GM20000 (cell line): ENCODE measurements around the gene ZNF764.
A peak's percentile ranks its signal among the peaks of the same experiment; 100 is the strongest.

ENCODE experiments used
- DNase-seq: peaks from one replicate; pipeline ENCODE4 v3.0.0; 2012; ENCODE audit warnings: low spot score
- TF ChIP-seq, protein P1 (sequence below): IDR thresholded peaks from 2 replicates; pipeline ENCODE4 v1.5.1; 2012; ENCODE audit warnings: mild to moderate bottlenecking, control low read depth; ENCODE audit errors: extremely low read depth, missing control alignments

Gene ZNF764

DNA sequence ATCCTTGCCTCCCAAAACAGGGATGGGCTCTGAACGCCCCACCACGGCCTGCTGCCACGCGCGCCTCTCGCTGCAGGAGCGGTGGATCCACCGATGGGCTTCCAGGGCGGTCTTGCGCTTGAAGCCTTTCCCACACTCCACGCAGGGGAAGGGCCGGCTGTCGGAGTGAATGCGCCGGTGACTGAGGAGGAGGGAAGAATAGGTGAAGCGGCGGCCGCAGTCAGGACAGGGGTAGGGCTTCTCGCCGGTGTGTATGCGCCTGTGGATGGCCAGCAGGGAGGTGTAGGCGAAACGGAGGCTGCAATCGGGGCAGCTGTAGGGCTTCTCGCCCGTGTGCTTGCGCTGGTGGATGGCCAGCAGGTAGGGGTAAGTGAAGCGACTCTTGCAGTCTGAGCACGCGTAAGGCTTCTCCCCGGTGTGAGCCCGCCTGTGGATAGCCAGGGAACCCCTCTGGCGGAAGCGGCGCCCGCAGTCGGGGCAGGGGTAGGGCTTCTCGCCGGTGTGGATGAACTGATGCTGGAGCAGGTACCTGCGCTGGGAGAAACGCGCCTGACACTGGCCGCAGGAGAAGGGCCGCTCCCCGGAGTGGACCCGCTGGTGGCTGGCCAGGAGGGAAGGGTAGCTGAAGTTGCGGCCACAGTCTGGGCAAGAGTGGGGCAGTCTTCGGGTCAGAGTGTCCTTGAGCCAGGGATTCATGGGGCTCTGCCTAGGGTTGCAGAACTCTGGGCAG, 24.6 kb upstream of the ZNF764 start:
- TF ChIP-seq, protein P1, sequence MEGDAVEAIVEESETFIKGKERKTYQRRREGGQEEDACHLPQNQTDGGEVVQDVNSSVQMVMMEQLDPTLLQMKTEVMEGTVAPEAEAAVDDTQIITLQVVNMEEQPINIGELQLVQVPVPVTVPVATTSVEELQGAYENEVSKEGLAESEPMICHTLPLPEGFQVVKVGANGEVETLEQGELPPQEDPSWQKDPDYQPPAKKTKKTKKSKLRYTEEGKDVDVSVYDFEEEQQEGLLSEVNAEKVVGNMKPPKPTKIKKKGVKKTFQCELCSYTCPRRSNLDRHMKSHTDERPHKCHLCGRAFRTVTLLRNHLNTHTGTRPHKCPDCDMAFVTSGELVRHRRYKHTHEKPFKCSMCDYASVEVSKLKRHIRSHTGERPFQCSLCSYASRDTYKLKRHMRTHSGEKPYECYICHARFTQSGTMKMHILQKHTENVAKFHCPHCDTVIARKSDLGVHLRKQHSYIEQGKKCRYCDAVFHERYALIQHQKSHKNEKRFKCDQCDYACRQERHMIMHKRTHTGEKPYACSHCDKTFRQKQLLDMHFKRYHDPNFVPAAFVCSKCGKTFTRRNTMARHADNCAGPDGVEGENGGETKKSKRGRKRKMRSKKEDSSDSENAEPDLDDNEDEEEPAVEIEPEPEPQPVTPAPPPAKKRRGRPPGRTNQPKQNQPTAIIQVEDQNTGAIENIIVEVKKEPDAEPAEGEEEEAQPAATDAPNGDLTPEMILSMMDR, result no peak
- DNase-seq, result no peak

DNA sequence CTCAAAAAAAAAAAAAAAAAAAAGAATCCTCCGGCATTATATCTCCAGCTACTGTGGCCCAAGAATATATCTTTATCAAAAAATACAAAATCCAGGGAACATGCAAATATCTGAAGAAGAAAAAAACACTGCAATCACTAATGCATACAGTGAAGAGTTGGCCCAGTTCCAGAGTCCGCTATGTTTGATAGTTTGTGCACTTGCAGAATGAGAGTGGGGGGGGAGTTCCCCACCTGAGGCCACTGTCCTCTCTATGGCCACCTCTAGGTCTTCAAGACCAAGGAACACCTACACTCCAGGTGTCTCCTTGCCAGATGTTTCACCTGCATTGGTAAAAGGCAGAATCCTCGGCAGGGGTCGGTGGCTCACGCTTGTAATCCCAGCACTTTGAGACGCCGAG, 23.3 kb upstream of the ZNF764 start:
- TF ChIP-seq, protein P1, result no peak
- DNase-seq, result no peak

DNA sequence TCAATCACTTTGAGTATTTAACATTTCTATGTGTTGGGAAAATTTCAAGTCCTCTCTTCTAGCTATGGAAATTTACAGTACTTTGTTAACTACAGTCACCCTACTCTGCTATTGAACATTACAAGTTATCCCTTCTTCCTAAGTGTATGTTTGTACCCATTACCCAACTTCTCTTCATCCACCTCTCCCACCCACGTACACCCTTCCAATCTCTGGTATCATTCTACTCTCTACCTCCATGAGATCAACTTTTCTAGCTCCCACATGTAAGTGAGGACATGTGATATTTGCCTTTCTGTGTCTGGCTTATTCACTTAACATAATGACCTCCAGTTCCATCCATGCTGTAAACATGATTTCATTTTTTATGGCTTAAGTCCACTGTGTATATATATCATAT, 16.5 kb upstream of the ZNF764 start:
- DNase-seq, result no peak
- TF ChIP-seq, protein P1, result no peak

DNA sequence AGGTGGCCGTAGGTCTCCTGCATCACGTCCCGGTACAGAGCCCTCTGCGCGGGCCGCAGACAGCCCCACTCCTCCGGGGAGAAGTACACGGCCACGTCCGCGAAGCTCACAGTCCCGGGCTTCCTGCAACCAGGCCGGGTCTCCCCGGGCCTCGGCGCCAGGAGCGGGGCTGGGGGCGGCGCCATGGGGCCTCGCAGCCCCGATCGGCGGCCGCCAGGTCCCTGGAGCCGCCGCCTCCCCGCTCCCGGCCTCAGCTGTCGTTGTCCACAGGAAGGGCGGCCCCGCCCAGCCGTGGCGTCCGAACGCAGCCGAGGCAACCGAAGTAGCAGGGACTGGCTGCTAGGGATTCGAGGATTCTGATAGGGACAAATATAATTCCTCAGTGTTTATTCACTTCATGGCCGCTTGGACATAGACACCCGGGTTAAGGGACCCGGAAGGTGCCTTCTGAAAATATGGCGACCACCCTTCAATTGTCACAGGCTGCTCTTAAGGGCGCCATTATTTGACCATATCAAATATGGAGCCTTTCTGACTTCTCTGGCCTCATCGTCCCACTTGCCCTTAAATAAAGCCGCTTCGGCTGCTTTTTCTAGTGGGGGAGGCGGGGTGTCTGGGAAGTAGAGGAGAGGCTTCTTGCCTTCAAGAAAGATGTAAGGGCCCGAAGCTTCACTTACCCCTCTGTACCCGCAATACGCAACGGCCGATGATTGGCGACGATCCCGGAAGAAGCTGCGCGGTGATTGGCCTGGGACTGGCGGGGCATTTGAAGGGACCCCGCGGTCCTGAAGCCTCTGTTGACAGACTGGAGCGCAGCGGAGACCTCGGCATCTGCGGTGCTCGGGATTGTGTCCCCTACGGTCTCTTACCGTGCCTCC, 13.5 kb upstream of the ZNF764 start, which contains the start of gene ZNF688:
Gene ZNF688, minus strand, starts transcription at position 270 of the 878 bp plus-strand sequence. Its CDS starts 85 bp downstream, at position 185.
- TF ChIP-seq, protein P1, result no peak
- peak; percentile 96 for DNase-seq

DNA sequence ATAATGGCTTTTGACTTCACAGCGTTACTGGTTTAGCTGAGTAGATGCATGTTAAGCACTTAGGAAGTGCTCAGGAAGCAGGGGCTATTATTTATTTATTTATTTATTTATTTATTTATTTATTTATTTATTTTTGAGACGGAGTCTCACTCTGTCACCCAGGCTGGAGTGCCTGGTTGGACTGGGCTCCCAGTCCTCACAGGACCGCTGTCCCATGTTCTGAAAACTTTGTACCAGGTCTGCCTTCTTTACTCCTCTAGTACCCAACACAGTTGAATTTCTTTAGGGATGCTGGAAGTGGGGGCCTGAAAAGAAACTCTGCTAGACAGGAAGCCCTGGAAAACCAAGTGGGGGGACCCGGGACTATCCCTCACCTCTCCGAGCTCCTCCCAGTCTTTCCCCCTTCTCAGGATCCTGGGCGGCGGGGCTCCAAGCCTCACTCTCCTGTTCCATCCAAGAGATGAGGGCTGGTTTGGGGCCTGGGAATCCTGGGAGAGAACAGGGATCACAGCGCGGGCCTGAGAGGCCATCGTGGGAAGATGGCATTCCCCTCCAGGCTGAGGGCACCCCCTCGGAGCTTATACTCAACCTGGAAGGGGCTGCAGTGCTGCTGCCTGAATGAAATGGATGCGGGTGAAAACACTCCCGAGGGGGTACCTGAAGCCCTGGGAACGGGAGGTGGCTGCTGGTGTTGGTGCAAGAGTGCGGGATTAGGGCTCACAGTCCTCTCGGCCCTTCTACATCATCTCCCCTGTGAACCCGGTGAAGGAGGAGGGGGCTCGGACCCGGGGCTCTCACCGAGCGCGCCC, 12.7 kb upstream of the ZNF764 start:
- DNase-seq, result peak; percentile 57
- TF ChIP-seq, protein P1, result no peak

DNA sequence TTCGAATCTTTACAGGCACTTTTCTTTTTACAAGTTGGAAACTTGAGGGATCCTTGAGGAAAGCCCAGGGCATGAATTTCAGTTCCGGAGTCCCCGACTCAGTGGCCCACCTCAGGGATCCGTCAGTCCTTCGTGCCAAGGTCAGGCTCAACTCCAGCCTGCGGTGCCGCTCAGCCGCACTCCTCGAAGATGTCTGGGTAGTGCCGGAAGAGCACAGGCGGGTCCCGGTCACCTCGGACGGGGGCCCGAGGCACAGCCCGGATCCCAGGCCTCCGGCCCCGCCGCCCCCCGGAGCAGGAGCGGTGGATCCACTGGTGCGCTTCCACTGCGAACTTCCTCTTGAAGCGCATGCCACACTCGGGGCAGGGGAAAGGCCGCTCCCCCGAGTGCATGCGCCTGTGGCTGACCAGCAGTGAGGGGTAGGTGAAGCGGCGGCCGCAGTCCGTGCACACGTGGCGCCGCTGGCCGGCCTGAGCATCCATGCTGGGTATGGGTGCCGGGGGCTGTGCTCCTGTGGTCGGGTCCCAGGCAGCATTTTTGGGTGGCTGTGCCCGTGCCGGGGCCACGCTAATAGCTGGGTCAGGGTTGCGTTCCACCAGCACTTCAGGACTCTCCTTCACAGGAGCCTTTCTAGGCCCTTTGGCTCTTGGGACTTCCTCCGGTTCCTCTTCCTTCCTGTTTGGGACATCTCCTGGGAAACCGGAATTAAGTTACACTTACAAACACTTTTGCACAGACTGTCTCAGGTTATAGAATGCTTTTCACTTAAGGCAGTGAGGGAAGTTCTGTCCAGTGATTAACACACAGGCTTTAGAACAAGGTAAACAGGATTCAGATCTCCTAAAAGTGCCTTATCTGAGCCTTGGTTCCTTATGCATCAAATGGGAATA, 11.8 kb upstream of the ZNF764 start:
- no peak for DNase-seq
- TF ChIP-seq, protein P1, result no peak
